HT1080 (cell line): Measurements from ENCODE around the gene DPM1. TPM values are rescaled to one million over a fixed set of nuclear protein-coding genes. Genes with fewer than 3 reads are reported as not detected.

ENCODE experiments used
- DNase-seq: peaks from one replicate; pipeline ENCODE4 v3.0.0-alpha.2; 2015; ENCODE audit warnings: low read depth
- polyA plus RNA-seq, 2 experiments: library from polyadenylated mRNA; depleted of rRNA; stranded (reverse); fragments of >200 nt; gene quantifications; 2 replicates each; pipeline ENCODE4 v1.2.3, GENCODE V29; 2015
- total RNA-seq: library from RNA; depleted of rRNA; stranded (reverse); fragments of >200 nt; shearing (Covaris generic); gene quantifications from 2 replicates; pipeline ENCODE4 v1.2.3, GENCODE V29; 2014; rRNA removed

DPM1 gene
- total RNA-seq, result 146 TPM in 2 replicates
- 139 and 159 TPM in 2 replicates for polyA plus RNA-seq (2015; cell fraction: cytosol; rRNA removed)
- 117 and 139 TPM in 2 replicates for polyA plus RNA-seq (2015; cell fraction: nucleus; rRNA removed)

DNA sequence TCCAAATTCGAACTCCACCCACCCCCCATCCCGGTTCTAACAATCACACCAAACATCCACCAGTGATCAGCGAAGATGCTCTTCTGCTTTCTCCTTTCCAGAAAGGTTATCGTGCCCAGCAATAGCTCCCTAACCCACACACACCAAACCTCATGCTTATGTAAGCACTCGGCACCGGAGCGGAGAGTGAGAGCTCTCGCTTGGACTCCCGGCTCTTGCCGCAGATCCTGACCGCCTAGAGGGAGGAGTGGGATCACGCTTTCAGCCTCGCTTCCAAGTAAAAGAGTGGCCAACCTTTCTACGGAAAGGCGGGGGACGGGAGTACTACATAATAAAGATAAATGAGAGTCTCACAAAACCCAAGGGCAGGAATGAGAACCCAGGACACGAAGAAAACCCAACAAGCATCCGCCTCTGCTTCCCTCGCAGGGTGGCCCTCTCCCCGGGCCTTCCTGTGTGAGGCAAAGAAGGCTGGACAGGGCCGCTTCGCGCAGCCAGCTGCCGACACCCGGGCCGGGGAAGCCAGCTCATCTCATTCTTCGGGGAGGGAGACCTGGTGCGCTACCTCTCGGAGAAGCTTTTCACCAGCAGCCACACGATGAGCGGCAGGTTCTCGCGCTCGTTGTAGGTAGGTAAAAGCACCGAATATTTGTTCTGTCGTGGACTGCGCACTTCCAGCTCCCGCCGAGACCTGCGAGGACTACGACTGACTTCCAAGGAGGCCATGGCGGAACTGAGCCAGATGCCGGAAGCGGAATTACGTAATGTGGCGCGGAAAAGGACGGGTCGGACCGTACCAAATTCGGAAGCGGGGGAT lies at the start of gene DPM1:
TSS of gene DPM1 (minus strand) at position 735 of the 817 bp plus-strand sequence. CDS start at position 726, 9 bp downstream.
- no peak for DNase-seq

- no peak for DNase-seq
Observed at GRCh38 chr20:51005214-51005613, 46.9 kb upstream of the DPM1 start.

GRCh38 chr20:51004781-51005180 lies 46.4 kb upstream of the DPM1 start:
- DNase-seq, result no peak

DNA sequence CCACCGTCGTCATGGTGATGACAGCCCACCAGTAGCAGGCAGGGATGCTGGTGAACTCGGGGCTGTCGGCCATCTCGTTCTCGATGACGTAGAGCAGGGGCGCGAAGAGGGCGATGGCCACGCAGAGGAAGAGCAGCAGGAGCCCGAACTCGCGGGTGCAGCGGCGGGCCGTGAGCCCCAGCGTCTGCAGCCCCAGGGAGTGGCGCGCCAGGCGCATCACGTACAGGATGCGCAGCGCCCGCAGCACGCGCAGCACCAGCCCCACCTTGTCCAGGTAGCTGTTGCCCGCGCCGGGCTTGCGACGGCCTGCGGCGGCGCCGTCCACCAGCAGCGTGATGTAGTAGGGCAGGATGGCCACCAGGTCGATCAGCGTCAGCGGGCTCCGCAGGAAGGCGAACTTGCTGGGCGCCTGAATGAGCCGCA lies 46.0 kb upstream of the DPM1 start:
- DNase-seq, result no peak

- DNase-seq, result no peak
Observed at GRCh38 chr20:51003753-51004152, 45.4 kb upstream of the DPM1 start.

- no peak for DNase-seq
Observed at GRCh38 chr20:51002633-51003032, 44.3 kb upstream of the DPM1 start.

DNA sequence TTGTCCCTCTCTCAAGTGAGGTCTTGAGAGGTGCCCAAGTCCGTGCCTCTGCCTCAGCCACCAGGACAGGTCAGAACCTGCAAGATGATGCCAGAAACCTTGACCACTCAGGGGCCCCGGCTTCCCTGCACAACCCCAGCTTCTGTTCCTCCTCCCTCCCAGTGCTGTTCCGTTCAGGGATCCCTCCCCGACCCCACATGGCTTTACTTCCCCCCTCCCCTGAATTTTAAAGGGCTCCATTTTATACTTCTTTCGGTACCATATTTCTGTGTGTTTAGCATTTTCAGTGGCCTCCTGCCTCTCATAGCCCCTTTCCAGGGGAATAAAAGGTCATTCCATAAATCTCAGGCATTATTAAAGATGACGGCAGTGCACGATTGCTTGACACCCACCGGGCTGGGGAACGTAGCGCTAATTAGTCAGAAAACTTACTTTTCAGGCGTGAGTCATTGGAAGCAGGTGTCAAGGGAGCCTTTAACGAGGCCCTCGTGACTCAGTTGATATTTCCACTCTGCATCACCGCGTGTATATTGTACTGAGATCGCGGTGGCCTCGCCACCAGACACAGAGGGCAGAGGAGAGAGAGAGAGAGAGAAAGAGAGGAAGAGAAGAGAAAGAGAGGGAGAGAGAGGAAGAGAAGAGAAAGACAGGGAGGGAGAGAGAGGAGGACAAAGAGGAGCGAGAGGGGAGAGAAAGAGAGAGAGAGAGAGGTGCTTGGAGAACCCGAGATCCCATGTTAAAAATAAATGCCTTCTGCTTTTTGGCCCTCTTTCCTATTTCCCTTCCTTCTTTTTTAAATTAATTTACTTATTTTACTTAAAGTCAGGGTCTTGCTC lies 43.3 kb upstream of the DPM1 start:
- DNase-seq, result no peak

- DNase-seq, result no peak
Observed at GRCh38 chr20:50999355-50999754, 41.0 kb upstream of the DPM1 start.

DNA sequence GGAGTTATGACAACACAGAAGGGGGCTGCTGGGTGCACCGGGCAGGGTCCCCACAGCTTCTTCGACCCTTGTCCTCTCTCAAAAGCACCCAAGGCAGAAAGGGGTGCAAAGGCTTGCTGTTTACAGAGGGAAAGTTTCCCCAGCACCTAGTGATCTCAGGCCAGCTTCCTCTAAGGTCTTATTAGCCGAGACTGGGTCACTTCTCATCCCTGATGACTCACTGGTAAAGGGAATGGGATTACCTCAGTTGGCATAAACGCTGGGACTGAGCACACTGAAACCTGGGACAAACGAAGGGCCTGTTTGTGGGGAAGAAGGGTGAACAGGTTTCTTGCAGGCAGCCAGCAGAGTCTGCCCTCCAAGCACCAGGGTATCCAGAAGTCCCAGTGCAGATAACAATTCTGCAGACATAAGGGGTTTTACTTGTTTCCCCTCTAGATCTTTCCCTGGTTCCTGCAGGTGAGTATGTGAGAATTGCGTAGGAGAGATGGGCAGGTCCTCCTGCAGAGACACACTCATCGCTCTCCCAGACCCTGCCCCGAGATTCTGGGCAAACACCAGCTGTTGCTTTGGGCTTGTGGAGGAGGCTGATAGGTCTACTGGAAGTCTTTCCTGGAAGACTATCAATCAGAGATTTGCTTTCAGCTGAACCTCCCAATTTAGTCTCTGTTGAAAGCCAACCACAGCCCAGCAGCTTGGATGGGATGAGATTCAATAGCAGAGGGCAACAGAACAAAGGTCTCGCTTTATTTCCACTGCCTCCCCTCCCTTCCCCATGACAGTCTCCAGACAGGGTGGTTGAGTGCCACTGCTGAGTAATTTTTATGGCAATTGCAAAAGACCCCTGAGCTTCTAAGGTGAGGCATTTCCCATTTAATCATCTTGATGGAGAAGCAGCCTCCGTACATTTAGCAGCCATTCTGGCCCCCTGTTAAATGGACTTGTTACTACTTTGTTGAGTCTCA lies 38.9 kb upstream of the DPM1 start:
- DNase-seq, result no peak

DNA sequence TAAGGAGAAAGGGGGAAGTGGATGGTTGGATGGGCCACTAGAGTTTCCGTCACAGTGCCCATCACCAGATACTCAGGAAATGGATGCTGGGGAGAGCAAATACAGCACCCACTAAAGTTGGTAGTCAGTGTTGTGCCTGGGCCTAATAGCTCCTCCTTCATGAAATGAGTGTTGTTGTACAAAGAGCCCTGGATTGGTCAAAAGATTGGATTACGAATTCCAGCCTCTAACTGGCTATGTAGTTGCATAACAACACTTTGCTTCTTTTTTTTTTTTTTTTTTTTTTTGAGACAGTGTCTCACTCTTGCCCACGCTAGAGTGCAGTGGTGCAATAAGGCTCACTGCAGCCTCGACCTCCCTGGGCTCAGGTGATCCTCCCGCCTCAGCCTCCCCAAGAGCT lies 37.2 kb upstream of the DPM1 start:
- no peak for DNase-seq

GRCh38 chr20:50993876-50994275 lies 35.5 kb upstream of the DPM1 start:
- DNase-seq, result no peak

DNA sequence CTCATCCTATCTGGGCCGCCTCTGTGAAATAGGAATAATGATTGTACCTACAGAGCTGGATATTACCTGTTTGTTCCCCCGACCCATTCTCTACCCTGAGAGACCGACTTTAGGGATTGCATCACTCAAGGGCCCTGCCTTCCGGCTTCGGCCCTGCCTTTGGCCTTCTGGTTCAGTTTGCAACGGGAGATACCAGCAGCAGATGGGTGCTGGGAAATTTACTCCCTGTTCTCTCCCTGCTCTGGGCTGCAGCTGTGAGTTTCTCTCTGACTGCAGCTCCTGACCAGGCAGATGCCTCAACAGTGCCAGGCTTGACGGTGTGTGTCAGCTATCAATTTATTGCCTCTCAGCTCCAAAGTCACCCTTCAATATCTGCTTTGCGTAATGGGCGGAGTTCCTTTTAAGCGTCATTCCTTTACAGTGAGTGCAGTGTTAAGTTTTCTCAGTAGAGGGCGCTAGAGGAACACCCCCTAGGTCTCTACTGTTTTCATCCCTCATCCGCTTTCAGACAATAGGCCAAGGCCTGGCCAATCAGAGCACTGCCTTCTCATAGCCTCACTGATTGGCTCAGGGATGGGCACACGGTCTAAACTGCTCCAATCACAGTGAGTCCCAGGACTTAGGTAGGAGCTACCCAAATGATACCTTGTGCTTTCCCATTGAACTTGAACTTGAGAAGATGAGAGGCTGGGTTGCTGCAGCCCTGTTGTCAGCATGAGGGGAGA lies 34.6 kb upstream of the DPM1 start:
- DNase-seq, result peak; percentile 92

DNA sequence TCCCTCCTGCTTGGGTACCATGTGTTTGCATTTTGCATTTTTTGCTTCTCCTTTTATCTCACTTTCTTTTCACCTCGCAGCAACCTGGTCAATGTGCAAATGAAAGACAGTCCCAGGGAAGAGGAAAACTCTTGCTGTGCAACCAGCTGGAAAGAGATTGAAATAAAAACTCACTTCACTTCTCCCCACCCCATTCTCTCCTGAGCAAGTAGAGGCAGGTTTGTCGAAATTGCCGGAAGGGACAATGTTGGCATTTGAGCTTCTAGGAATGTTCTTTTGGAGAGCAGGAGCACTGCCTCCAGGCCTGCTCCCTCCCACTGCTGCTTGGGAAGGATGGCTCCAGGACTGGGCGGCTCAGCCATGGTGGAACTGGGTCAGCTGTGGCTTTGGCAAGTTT lies 34.0 kb upstream of the DPM1 start:
- no peak for DNase-seq

- DNase-seq, result peak; percentile 17
Observed at GRCh38 chr20:50991076-50991475, 32.7 kb upstream of the DPM1 start.

DNA sequence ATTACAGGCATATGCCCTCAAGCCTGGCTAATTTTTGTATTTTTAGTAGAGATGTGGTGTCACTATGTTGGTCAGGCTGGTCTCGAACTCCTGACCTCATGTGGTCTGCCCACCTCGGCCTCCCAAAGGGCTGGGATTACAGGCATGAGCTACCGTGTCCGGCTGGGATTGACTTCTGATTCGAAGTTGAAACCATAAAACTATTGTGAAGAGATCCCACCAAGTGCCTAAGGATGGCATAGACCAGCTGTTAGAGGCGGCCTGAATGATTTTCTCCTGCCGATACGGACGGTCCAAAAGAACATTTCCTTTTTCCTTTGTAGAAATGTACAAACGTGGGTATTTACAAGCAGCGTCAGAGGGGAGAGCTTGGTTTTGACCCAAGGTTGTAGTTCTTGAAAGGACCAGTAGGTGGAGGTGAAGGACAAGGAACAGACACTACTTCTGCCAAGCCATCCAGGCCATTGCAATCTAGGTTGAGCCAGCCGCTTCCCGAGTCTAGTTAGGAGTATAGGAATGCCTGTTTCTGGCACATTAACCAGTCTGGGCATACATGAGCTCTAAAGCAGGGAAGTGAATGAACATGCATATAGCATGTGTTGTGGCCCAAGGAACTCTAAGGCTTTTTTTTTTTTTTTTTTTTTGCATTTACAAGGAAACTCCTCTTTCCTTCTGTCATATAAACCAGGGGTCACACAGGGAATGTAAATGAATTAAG lies 29.3 kb upstream of the DPM1 start:
- peak; percentile 87 for DNase-seq

DNA sequence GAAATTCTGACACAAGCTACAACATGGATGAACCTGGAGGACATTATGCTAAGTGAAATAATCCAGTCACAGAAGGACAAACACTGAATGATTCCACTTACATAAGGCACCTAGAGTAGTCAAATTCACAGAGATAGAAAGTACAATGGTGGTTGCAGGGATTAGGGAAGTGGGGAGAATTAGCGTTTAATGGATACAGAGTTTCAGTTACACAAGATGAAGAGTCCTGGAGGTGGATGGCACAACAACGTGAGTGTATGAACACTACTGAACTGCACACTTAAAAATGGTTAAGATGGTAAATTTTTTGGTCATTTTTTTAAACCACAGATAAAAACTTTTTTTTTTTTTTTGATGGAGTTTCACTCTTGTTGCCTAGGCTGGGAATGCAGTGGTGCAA lies 25.0 kb upstream of the DPM1 start:
- DNase-seq, result no peak

DNA sequence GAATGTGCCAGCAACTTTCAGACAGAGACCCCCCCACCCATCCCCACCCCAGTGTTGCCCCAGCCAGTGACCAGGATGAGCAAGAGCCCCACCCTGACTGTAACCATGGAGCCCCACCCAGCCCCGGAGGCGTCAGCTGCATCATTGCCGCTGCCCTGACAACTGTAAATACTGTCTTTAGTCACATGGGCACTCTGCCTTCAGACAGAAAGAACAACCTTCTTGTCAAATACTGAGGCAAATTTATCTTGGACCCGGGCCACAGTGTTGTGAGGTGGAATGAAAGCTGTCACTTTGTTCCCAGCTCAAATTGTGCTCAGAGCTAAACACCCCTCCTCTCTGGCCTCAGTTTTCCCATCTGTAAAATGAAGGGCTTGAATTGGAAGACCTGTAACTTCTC lies 24.0 kb upstream of the DPM1 start:
- peak; percentile 52 for DNase-seq

DNA sequence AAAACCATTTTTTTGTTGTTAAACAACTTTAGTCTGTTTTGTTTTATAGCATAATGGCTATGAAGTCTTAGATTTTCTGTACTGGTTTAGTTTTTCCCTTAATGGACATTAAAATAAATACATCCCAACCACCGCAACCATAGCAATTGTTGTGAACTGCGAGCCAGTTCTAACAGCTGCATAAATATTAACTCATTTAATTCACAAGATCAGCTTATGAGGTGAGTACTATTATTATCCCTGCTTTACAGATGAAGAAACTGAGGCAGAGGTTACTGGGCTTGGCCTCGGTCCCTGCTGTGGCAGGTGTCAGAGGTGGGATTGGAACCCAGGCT lies 23.3 kb upstream of the DPM1 start:
- DNase-seq, result no peak

DNA sequence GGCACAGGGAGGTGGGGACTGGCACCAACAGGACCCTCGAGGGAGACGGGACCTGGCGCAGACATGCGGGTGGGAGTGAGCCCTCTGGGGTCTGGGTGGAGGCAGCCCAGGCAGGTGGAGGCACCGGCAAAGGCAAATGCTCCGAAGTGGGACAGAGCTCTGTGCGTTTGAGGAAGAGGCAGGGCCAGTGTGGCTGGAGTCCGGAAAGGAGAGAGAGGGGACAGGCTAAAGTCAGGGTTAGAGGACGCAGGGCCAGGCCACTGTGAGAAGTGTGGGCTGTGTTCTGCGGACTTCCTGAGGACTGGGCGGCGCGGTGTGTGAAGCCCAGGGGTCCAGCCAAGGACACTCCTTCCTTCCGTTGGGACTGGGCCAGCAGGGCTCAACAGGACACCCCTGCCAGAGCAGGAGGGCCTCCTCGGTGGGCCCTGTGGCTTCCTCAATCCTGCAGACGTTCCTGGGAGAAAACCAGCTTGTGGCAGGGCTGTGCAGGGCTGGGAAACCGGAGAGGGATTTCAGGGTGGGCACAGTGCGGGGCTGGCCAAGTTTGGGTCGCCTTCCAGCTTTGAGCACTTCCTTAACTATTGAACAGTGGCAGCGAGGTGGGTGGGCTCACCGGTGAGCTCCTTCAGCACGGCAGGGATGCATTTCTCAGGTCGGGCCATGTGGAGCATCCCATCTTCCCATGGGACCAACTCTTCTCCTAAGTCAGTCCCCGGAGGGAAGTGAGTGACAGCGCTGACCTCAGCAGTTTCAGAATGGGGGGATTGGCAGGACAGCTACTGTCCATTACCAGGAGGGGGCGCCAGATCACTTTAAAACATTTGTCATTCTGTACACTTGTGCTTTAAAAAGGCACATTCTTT lies 22.8 kb upstream of the DPM1 start:
- DNase-seq, result peak; percentile 44
